Psoas muscle (tissue), 8 donors: ENCODE results near the gene R3HDM4. TPM values are rescaled to one million over a fixed set of nuclear protein-coding genes. Genes with fewer than 3 reads are reported as not detected.
"Not testable (repeated sequence)": the region's sequence is repeated elsewhere in the genome, so short reads cannot be mapped to it uniquely, and the experiment has no call there.

ENCODE experiments used
- ATAC-seq, 4 donors: fragments of 200-7000 bp; cut with Tn5 transposase; one replicate each; pipeline ENCODE4 v1.9.1; 2020; ENCODE audit warnings: moderate library complexity in 3 of 4, mild to moderate bottlenecking in 2 of 4
- DNase-seq, 2 donors: peaks; one replicate each; pipeline ENCODE4 v3.0.0-alpha.2; 2020
- H3K27ac ChIP-seq: fragments of 200-600 bp; one replicate; pipeline ENCODE4 v1.8.0; 2022
- H3K27me3 ChIP-seq, 3 donors: fragments of 200-600 bp in 1 of 3; one replicate each; pipeline versions ENCODE4 v1.6.1 to v1.8.0; 2013 to 2022; ENCODE audit warnings: low read length in 2 of 3, mild to moderate bottlenecking in 2 of 3, moderate library complexity in 1 of 3; ENCODE audit not compliant: insufficient read depth in 3 of 3
- H3K36me3 ChIP-seq, 2 donors: fragments of 200-600 bp in 1 of 2; one replicate each; pipeline versions ENCODE4 v1.6.1 to v1.8.0; 2013 to 2022; ENCODE audit warnings: low read depth in 1 of 2, mild to moderate bottlenecking in 1 of 2, moderate library complexity in 1 of 2; ENCODE audit not compliant: insufficient read depth in 1 of 2
- H3K4me1 ChIP-seq: fragments of 200-600 bp; one replicate; pipeline ENCODE4 v1.8.0; 2022
- H3K4me3 ChIP-seq: fragments of 200-600 bp; one replicate; pipeline ENCODE4 v1.8.0; 2022; ENCODE audit warnings: mild to moderate bottlenecking
- H3K9me3 ChIP-seq: fragments of 200-600 bp; one replicate; pipeline ENCODE4 v1.8.0; 2022
- CTCF ChIP-seq: fragments of 200-600 bp; IDR thresholded peaks from one replicate; pipeline ENCODE4 v1.8.0; 2022; ENCODE audit warnings: antibody characterized with exemption
- WGBS, 3 donors: extraction: QIAGEN DNeasy Blood & Tissue Kit; methylation state at CpG; one replicate each; pipeline versions ENCODE4 v1.1.6 to v1.1.7; 2013; 5-methylcytosine and 5-hydroxymethylcytosine counted together
- intact Hi-C, 2 donors: fragments of 100-400 bp; cut with DNase I; formaldehyde crosslinking; loops; one replicate each; pipeline versions ENCODE4 v1.11.0 to v1.14.2; 2022
- polyA plus RNA-seq, 3 donors: library from polyadenylated mRNA; stranded (reverse); fragments of 200-250 nt; gene quantifications; one replicate each; pipeline ENCODE4 v1.2.3, GENCODE V29; 2013
- total RNA-seq, 4 donors: library from RNA; stranded (reverse); fragmentation: NEBNext Ultra II Directional in 2 of 4; extraction: Animal tissue kit (Norgen Biotek cat#: 25700) in 2 of 4; gene quantifications; one replicate each; pipeline versions ENCODE4 v1.2.1 to v1.2.4, GENCODE V29; 2021 to 2023
- donor health status: healthy with polysubstance abuse.
- donor health status: DM: no; HTN: no; CAD: no; lungs with moderate emphysema.
- donor health status: Bipolar disorder and iron deficiency.
- donor health status: healthy.
- donor health status: DM: yes; HTN: yes; CAD: no.
- donor health status: DM: no; HTN: no; CAD: no.
- donor health status: DM: no; HTN: no; CAD: no.
- donor health status: DM: yes; HTN: yes; CAD: no.

The R3HDM4 gene
- total and polyA plus RNA-seq, 7 donors, result 17.8 to 92.0 (median 51.0) TPM

DNA sequence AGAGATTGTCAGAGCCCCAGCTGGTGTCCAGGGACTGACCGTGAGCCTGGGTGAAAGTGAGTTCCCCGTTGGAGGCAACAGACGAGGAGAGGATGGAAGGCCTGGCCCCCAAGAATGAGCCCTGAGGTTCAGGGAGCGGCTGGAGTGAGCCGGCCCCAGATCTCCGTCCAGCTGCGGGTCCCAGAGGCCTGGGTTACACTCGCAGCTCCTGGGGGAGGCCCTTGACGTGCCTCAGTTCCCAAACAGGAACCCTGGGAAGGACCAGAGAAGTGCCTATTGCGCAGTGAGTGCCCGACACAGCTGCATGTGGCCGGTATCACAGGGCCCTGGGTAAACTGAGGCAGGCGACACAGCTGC, 62.1 kb downstream of the R3HDM4 start:
- intact Hi-C loops, result loop anchor here in 1 of 2 donors (10.0 kb wide), 1 partner anchor 134 kb away; the partner anchor contains the start of gene WDR18
- DNase-seq (no peak), ATAC-seq (no peak)
- Histone ChIP-seq H3K4me1 (peaks cover 7% of the 10 kb centered on the region), H3K36me3 (no peaks in the 10 kb centered on the region), H3K27ac (peak overlapping the region; percentile 14), H3K27me3 (peaks cover 0 to 78% (median 16%) of the 10 kb centered on the region in 3 donors), H3K4me3 (peak overlapping the region; percentile 2), H3K9me3 (no peaks in the 10 kb centered on the region)
- no peak for TF ChIP-seq CTCF
- WGBS, 3 donors, result 17 to 28% (median 18%) methylated on average over 13 of the region's 13 CpGs

DNA sequence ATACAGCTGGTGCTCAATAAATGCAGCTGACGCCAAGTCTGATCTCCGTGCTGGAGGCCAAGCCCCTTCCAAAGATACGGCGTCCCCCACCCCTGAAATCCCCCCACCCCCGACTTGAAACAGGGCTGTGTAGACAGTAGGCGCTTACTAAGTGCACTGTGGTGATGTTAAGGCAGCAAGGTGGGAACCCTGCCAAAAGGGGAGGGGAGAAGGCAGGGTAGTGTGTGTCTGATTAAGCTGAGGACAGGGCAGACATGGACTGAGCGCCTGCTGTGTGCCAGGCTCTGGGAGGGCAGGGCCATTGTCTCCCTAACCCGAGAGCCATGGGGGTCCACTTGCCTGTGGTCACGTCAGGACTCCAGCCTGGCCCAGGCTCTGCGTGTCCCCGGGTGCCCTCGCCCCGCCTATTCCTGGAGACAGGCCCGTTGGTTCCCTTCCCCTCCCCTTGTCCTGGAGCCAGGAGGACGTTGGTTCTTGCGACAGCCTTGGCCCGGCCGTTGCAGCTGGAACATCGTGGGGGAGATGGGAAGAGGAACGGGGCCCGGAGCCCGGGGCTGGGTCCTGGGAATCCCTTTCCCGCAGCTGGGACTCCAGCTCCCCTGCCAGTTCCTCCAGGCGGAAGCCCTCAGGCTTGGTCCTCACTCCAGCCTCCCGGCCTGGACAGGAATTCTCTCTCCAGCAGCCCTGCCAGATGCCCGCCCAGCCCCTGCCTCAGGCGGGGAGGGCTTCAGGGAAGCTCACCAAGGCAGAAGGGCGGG, 62.6 kb downstream of the R3HDM4 start:
- H3K4me1 ChIP-seq, result peaks cover 7% of the 10 kb centered on the region
- DNase-seq, result peak; percentile 92 to 96
- H3K27me3 ChIP-seq, result peaks cover 0 to 78% (median 16%) of the 10 kb centered on the region in 3 donors
- intact Hi-C loops, result loop anchor here in 1 of 2 donors (10.0 kb wide), 1 partner anchor 134 kb away; the partner anchor contains the start of gene WDR18
- no peak for TF ChIP-seq CTCF
- H3K27ac ChIP-seq, result peak overlapping the region; percentile 14
- H3K9me3 ChIP-seq, result no peaks in the 10 kb centered on the region
- ATAC-seq, result peak; percentile 76 to 90 (median 86)
- no peaks in the 10 kb centered on the region for H3K36me3 ChIP-seq
- peak overlapping the region; percentile 2 for H3K4me3 ChIP-seq
- WGBS, 3 donors, result 13 to 14% (median 13%) methylated on average over 26 to 28 of the region's 28 CpGs

GRCh38 chr19:849195-849594, 63.8 kb downstream of the R3HDM4 start:
- H3K9me3 ChIP-seq, ATAC-seq, DNase-seq, intact Hi-C loops, H3K27ac ChIP-seq, H3K4me1 ChIP-seq, H3K36me3 ChIP-seq, H3K4me3 ChIP-seq: not testable (repeated sequence)
- WGBS, 3 donors, result 74 to 82% (median 78%) methylated on average over 8 of the region's 8 CpGs
- H3K27me3 ChIP-seq, result peaks cover 0 to 79% (median 13%) of the 10 kb centered on the region in 3 donors

DNA sequence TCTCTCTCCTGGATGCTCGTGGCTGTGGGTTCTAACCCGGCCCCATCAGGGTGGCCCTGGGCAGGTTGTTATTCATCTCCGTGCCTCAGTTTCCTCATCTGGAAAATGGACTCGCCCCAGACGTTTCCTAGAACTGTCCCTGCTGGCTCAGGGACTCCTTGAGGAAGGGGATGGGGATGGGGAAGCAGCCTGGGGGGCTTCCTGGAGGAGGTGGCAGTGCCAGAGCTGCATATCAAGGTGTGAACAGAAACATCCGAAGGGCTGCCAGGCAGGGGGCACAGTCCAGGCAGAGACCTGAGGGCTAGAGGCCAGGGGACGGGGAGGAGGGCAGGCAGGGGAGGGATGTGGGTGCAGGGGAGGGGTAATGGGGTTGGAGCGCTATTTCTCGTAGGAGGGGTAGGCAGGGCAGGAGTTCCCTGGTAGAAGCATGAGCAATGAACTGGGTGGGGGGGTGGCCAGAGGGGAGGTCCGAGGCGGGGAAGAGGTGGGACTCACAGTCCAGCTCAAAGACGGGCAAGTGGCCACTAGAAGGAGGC, 64.6 kb downstream of the R3HDM4 start:
- H3K27ac ChIP-seq, result no peak overlapping the region
- H3K9me3 ChIP-seq, result no peaks in the 10 kb centered on the region
- ATAC-seq (no peak), DNase-seq (peak; percentile 52 to 69)
- peaks cover 11% of the 10 kb centered on the region for H3K4me1 ChIP-seq
- no peak overlapping the region for H3K4me3 ChIP-seq
- WGBS, 3 donors, result 34 to 45% (median 35%) methylated on average over 12 of the region's 12 CpGs
- no peaks in the 10 kb centered on the region for H3K36me3 ChIP-seq
- TF ChIP-seq CTCF, result no peak
- H3K27me3 ChIP-seq, result peaks cover 0 to 80% (median 17%) of the 10 kb centered on the region in 3 donors
- intact Hi-C loops, result no loop called here

Other genes starting within 250 kb of the R3HDM4 start
- 10 to 100 TPM in 2 of 4 donors, 1 to 10 TPM in 2; 5.4 to 11.5 (median 8.5) TPM for gene FSTL3, start 236.8 kb downstream of the R3HDM4 start, total RNA-seq
- 10 to 100 TPM in 1 of 3 donors, 1 to 10 TPM in 2; 4.3 to 30.3 (median 6.1) TPM for gene FSTL3, start 236.8 kb downstream of the R3HDM4 start, polyA plus RNA-seq
- under 1 TPM in 1 of 4 donors, not detected in 3; 0.25 TPM for gene PRSS57, start 217.8 kb downstream of the R3HDM4 start, total RNA-seq
- gene PRSS57, start 217.8 kb downstream of the R3HDM4 start, polyA plus RNA-seq, result under 1 TPM in 1 of 3 donors, not detected in 2; 0.05 TPM
- gene PALM, start 204.3 kb downstream of the R3HDM4 start, total RNA-seq, result 10 to 100 TPM in 2 of 4 donors, 1 to 10 TPM in 2; 9.3 to 17.9 (median 10.9) TPM
- gene PALM, start 204.3 kb downstream of the R3HDM4 start, polyA plus RNA-seq, result 1 to 10 TPM; 4.9 to 9.6 (median 6.8) TPM
- gene MISP, start 162.1 kb downstream of the R3HDM4 start, total RNA-seq, result under 1 TPM in 1 of 4 donors, not detected in 3; 0.08 TPM
- gene MISP, start 162.1 kb downstream of the R3HDM4 start, polyA plus RNA-seq, result under 1 TPM in 2 of 3 donors, not detected in 1; 0.09 to 0.13 TPM
- gene PTBP1, start 115.8 kb downstream of the R3HDM4 start, total RNA-seq, result 10 to 100 TPM; 36.5 to 69.4 (median 60.8) TPM
- 10 to 100 TPM; 24.2 to 36.3 (median 25.1) TPM for gene PTBP1, start 115.8 kb downstream of the R3HDM4 start, polyA plus RNA-seq
- gene PLPPR3, start 91.3 kb downstream of the R3HDM4 start, total RNA-seq, result not detected
- gene PLPPR3, start 91.3 kb downstream of the R3HDM4 start, polyA plus RNA-seq, result not detected
- gene AZU1, start 85.4 kb downstream of the R3HDM4 start, total RNA-seq, result under 1 TPM in 1 of 4 donors, not detected in 3; 0.69 TPM
- gene AZU1, start 85.4 kb downstream of the R3HDM4 start, polyA plus RNA-seq, result not detected
- under 1 TPM in 2 of 4 donors, not detected in 2; 0.22 to 0.34 TPM for gene PRTN3, start 72.2 kb downstream of the R3HDM4 start, total RNA-seq
- gene PRTN3, start 72.2 kb downstream of the R3HDM4 start, polyA plus RNA-seq, result under 1 TPM in 2 of 3 donors, not detected in 1; 0.04 to 0.05 TPM
- under 1 TPM in 2 of 4 donors, not detected in 2; 0.39 to 0.55 TPM for gene ELANE, start 60.9 kb downstream of the R3HDM4 start, total RNA-seq
- under 1 TPM; 0.55 to 0.95 (median 0.92) TPM for gene ELANE, start 60.9 kb downstream of the R3HDM4 start, polyA plus RNA-seq
- gene CFD, start 53.6 kb downstream of the R3HDM4 start, total RNA-seq, result 10 to 100 TPM; 56.8 to 79.9 (median 64.2) TPM
- gene CFD, start 53.6 kb downstream of the R3HDM4 start, polyA plus RNA-seq, result 100 to 1,000 TPM in 2 of 3 donors, 10 to 100 TPM in 1; 87.1 to 142 (median 142) TPM
- 10 to 100 TPM; 47.0 to 66.5 (median 56.7) TPM for gene MED16, start 20.0 kb downstream of the R3HDM4 start, total RNA-seq
- 10 to 100 TPM; 30.7 to 55.8 (median 51.3) TPM for gene MED16, start 20.0 kb downstream of the R3HDM4 start, polyA plus RNA-seq
- gene RNU6-9, start 19.7 kb downstream of the R3HDM4 start, total RNA-seq, result not detected
- gene RNU6-9, start 19.7 kb downstream of the R3HDM4 start, polyA plus RNA-seq, result not detected
- gene KISS1R, start 4.1 kb upstream of the R3HDM4 start, total RNA-seq, result not detected
- under 1 TPM in 1 of 3 donors, not detected in 2; 0.16 TPM for gene KISS1R, start 4.1 kb upstream of the R3HDM4 start, polyA plus RNA-seq
- gene ARID3A, start 12.8 kb upstream of the R3HDM4 start, total RNA-seq, result 1 to 10 TPM; 4.2 to 6.7 (median 4.9) TPM
- gene ARID3A, start 12.8 kb upstream of the R3HDM4 start, polyA plus RNA-seq, result 1 to 10 TPM; 2.3 to 4.2 (median 3.2) TPM
- 10 to 100 TPM; 17.4 to 28.0 (median 20.3) TPM for gene WDR18, start 71.1 kb upstream of the R3HDM4 start, total RNA-seq
- 10 to 100 TPM; 30.8 to 77.9 (median 39.0) TPM for gene WDR18, start 71.1 kb upstream of the R3HDM4 start, polyA plus RNA-seq
- under 1 TPM in 1 of 4 donors, not detected in 3; 0.16 TPM for gene GRIN3B, start 87.2 kb upstream of the R3HDM4 start, total RNA-seq
- under 1 TPM in 1 of 3 donors, not detected in 2; 0.01 TPM for gene GRIN3B, start 87.2 kb upstream of the R3HDM4 start, polyA plus RNA-seq
- 100 to 1,000 TPM in 1 of 4 donors, 10 to 100 TPM in 3; 67.1 to 128 (median 87.4) TPM for gene TMEM259, start 107.9 kb upstream of the R3HDM4 start, total RNA-seq
- gene TMEM259, start 107.9 kb upstream of the R3HDM4 start, polyA plus RNA-seq, result 100 to 1,000 TPM in 1 of 3 donors, 10 to 100 TPM in 2; 80.6 to 133 (median 89.9) TPM
- not detected for gene RNU6-2, start 108.3 kb upstream of the R3HDM4 start, total RNA-seq
- not detected for gene RNU6-2, start 108.3 kb upstream of the R3HDM4 start, polyA plus RNA-seq
- 1 to 10 TPM; 3.0 to 9.5 (median 8.5) TPM for gene CNN2, start 113.4 kb upstream of the R3HDM4 start, total RNA-seq
- 1 to 10 TPM; 1.7 to 6.3 (median 2.3) TPM for gene CNN2, start 113.4 kb upstream of the R3HDM4 start, polyA plus RNA-seq
- 10 to 100 TPM in 3 of 4 donors, 1 to 10 TPM in 1; 5.2 to 19.5 (median 16.5) TPM for gene ABCA7, start 126.9 kb upstream of the R3HDM4 start, total RNA-seq
- 10 to 100 TPM in 1 of 3 donors, 1 to 10 TPM in 2; 2.6 to 10.1 (median 3.3) TPM for gene ABCA7, start 126.9 kb upstream of the R3HDM4 start, polyA plus RNA-seq
- gene ARHGAP45, start 153.9 kb upstream of the R3HDM4 start, total RNA-seq, result 1 to 10 TPM; 2.0 to 4.0 (median 3.2) TPM
- gene ARHGAP45, start 153.9 kb upstream of the R3HDM4 start, polyA plus RNA-seq, result 1 to 10 TPM; 1.2 to 1.8 (median 1.8) TPM
- 100 to 1,000 TPM; 133 to 147 (median 143) TPM for gene POLR2E, start 182.2 kb upstream of the R3HDM4 start, total RNA-seq
- 100 to 1,000 TPM; 170 to 243 (median 217) TPM for gene POLR2E, start 182.2 kb upstream of the R3HDM4 start, polyA plus RNA-seq
- 100 to 1,000 TPM; 279 to 560 (median 304) TPM for gene GPX4, start 190.8 kb upstream of the R3HDM4 start, total RNA-seq
- gene GPX4, start 190.8 kb upstream of the R3HDM4 start, polyA plus RNA-seq, result 100 to 1,000 TPM; 490 to 762 (median 618) TPM